Sigmoid colon (tissue), 4 donors: ENCODE results near the gene CYP27B1.

ENCODE experiments used
- EP300 ChIP-seq, 4 donors: sonication (generic); formaldehyde crosslinking; IDR thresholded peaks; one replicate each; pipeline ENCODE4 v1.6.1; 2017; ENCODE audit warnings: antibody characterized with exemption in 4 of 4
- POLR2A ChIP-seq, 2 donors: fragments of 450-650 bp; IDR thresholded peaks; one replicate each; pipeline ENCODE4 v1.6.1; 2016; ENCODE audit warnings: antibody characterized with exemption in 2 of 2, mild to moderate bottlenecking in 2 of 2, moderate library complexity in 2 of 2
- POLR2AphosphoS5 ChIP-seq, 4 donors: sonication (generic); formaldehyde crosslinking; IDR thresholded peaks; one replicate each; pipeline ENCODE4 v1.6.1; 2017; ENCODE audit warnings: antibody characterized with exemption in 4 of 4
- TF ChIP-seq, protein P1 (sequence below), 4 experiments: fragments of 450-650 bp in 3 of 4; fragments of 200-600 bp in 1 of 4; IDR thresholded peaks; one replicate each; pipeline ENCODE4 v1.5.1; 2016 to 2019; ENCODE audit warnings: antibody characterized with exemption in 4 of 4, mild to moderate bottlenecking in 3 of 4, moderate library complexity in 2 of 4

DNA sequence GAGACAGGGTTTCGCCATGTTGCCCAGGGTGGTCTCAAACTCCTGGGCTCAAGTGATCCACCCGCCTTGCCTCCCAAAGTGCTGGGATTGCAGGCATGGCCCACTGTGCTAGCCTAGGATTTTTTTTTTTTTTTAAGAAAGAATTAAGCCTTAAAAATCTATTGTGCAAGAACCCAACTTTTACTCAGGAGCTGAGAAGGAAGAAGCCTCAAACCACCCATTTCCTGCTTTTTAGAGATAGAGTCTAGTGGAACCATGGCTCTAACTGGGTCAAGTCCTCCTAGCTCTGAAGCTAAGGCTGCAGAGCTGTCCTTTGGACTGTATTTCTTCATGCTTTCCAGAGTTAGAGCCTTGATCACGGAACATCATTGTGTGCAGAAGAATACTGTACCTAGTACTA, 14.4 kb upstream of the CYP27B1 start:
- TF ChIP-seq EP300 (IDR thresholded peaks at IDR 0.05) (no peak), POLR2AphosphoS5 (IDR thresholded peaks at IDR 0.05) (no peak), POLR2A (IDR thresholded peaks at IDR 0.05) (no peak)
- TF ChIP-seq, protein P1, sequence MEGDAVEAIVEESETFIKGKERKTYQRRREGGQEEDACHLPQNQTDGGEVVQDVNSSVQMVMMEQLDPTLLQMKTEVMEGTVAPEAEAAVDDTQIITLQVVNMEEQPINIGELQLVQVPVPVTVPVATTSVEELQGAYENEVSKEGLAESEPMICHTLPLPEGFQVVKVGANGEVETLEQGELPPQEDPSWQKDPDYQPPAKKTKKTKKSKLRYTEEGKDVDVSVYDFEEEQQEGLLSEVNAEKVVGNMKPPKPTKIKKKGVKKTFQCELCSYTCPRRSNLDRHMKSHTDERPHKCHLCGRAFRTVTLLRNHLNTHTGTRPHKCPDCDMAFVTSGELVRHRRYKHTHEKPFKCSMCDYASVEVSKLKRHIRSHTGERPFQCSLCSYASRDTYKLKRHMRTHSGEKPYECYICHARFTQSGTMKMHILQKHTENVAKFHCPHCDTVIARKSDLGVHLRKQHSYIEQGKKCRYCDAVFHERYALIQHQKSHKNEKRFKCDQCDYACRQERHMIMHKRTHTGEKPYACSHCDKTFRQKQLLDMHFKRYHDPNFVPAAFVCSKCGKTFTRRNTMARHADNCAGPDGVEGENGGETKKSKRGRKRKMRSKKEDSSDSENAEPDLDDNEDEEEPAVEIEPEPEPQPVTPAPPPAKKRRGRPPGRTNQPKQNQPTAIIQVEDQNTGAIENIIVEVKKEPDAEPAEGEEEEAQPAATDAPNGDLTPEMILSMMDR (IDR thresholded peaks at IDR 0.05), result no peak
